ENCODE data around the gene IL1R2.

GRCh38 chr2:102048465-102048864 is 56.7 kb downstream of the IL1R2 start:
- TF ChIP-seq CTCF (IDR thresholded peaks at IDR 0.05) (no peak), POLR2A (IDR thresholded peaks at IDR 0.05) (no peak)

All from Peyer's patch (tissue), 4 donors.